K562 (cell line): ENCODE results near the gene BTBD17. TPM values are rescaled to one million over a fixed set of nuclear protein-coding genes. Genes with fewer than 3 reads are reported as not detected.

ENCODE experiments used
- EZH2 ChIP-seq: IDR thresholded peaks from 2 replicates; pipeline ENCODE4 v1.6.1; 2012; ENCODE audit warnings: low read depth, mild to moderate bottlenecking, inconsistent platforms, low read length, borderline replicate concordance
- KLF13 ChIP-seq: fragments of 450-650 bp; IDR thresholded peaks from 2 replicates; pipeline ENCODE4 v1.6.1; 2016; ENCODE audit warnings: missing genetic modification characterization, low read depth, mild to moderate bottlenecking, missing compliant biosample characterization, moderate library complexity, borderline replicate concordance
- MAZ ChIP-seq, 2 experiments: fragments of 450-650 bp in 1 of 2; sonication (generic) in 1 of 2; formaldehyde crosslinking; IDR thresholded peaks in 1 of 2; conservative IDR thresholded peaks in 1 of 2; 2 replicates each; pipeline versions ENCODE4 v1.4.0 to v1.5.0; 2020; ENCODE audit warnings: mild to moderate bottlenecking in 1 of 2, missing genetic modification reagents in 1 of 2
- MTA3 ChIP-seq: fragments of 450-650 bp; formaldehyde crosslinking; IDR thresholded peaks from 2 replicates; pipeline ENCODE4 v1.6.1; 2017; ENCODE audit warnings: mild to moderate bottlenecking, borderline replicate concordance
- NCOA2 ChIP-seq, 2 experiments: fragments of 450-650 bp; IDR thresholded peaks; 2 replicates each; pipeline ENCODE4 v1.6.1; 2018; ENCODE audit warnings: mild to moderate bottlenecking in 2 of 2, moderate library complexity in 1 of 2; ENCODE audit not compliant: partially characterized antibody in 2 of 2
- polyA plus RNA-seq, 8 experiments: library from polyadenylated mRNA; depleted of rRNA in 4 of 8; stranded (reverse) in 5 of 8; unstranded in 3 of 8; fragments of >200 nt; fragmentation: Nextera tagmentation in 2 of 8; fragmentation: Illumina TruSeq in 1 of 8; extraction: Ambion mirVana in 2 of 8; extraction: Trizol in 1 of 8; gene quantifications; 2 replicates each; pipeline versions ENCODE4 v1.2.1 to v1.2.3, GENCODE V29; 2011 to 2014; ENCODE audit warnings: inconsistent platforms in 1 of 8, missing spikeins in 1 of 8
- total RNA-seq, 7 experiments: library from RNA; depleted of rRNA in 6 of 7; stranded (reverse); fragments of >200 nt in 6 of 7; fragmentation: Illumina TruSeq in 2 of 7; extraction: Trizol in 2 of 7; gene quantifications; 2 replicates each; pipeline versions ENCODE4 v1.2.1 to v1.2.3, GENCODE V29; 2011 to 2021; ENCODE audit warnings: low replicate concordance in 1 of 7
- TF ChIP-seq, protein P1 (sequence below): sonication (generic); formaldehyde crosslinking; IDR thresholded peaks from 2 replicates; pipeline ENCODE4 v1.8.1; 2023; ENCODE audit warnings: mild to moderate bottlenecking, missing genetic modification reagents
- TF ChIP-seq, protein P2 (sequence below): fragments of 450-650 bp; formaldehyde crosslinking; IDR thresholded peaks from 2 replicates; pipeline ENCODE4 v1.4.0; 2022; ENCODE audit warnings: mild to moderate bottlenecking, moderate library complexity

BTBD17 gene
- total and polyA plus RNA-seq, 9 of the 15 experiments (the other 6 are each of a cell fraction or from before 2014, with no cell fraction given): not detected

DNA sequence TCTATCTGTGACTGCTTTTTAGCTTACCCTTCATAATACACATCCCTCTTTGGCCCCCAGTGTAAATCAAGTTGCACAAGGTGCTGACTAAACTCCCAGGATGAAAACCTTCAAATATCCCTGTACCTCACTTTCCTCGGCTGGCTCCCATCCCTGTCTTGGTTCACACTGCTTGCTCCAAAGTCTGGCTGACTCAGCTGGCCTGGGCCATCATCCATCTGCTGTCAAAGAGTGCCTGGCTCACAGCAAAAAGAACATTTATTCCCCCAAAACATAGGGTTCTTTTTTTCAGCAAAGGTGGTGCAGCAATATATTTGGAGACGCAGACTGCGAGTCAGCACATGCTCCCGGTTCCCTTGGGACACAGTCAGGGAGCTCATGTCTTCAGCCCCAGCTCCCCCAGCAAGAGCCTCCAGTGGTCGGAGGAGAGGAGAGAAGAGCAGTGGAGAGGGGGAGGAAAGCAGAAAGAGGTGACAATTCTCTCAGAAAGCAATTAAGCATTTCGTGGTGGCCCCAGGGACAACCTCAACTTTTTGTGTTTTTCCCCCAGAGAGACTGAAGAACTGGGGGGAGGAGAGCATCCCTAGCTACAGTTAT is 31.8 kb upstream of the BTBD17 start (continued):
- TF ChIP-seq NCOA2 (IDR thresholded peaks at IDR 0.05; ENCODE audit: partially characterized antibody in 2 of 2) (no peak), MTA3 (no peak), KLF13 (tag) (no peak), MAZ (CRISPR knock-in tag; conservative IDR thresholded peaks at IDR 0.05 in 1 of 2, IDR thresholded peaks at IDR 0.05 in 1 of 2) (no peak), EZH2 (no peak)
- TF ChIP-seq, protein P1, sequence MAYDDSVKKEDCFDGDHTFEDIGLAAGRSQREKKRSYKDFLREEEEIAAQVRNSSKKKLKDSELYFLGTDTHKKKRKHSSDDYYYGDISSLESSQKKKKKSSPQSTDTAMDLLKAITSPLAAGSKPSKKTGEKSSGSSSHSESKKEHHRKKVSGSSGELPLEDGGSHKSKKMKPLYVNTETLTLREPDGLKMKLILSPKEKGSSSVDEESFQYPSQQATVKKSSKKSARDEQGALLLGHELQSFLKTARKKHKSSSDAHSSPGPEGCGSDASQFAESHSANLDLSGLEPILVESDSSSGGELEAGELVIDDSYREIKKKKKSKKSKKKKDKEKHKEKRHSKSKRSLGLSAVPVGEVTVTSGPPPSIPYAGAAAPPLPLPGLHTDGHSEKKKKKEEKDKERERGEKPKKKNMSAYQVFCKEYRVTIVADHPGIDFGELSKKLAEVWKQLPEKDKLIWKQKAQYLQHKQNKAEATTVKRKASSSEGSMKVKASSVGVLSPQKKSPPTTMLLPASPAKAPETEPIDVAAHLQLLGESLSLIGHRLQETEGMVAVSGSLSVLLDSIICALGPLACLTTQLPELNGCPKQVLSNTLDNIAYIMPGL (CRISPR knock-in tag): no peak
- TF ChIP-seq, protein P2, sequence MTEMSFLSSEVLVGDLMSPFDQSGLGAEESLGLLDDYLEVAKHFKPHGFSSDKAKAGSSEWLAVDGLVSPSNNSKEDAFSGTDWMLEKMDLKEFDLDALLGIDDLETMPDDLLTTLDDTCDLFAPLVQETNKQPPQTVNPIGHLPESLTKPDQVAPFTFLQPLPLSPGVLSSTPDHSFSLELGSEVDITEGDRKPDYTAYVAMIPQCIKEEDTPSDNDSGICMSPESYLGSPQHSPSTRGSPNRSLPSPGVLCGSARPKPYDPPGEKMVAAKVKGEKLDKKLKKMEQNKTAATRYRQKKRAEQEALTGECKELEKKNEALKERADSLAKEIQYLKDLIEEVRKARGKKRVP (CRISPR knock-in tag): no peak
